Mammary epithelial cell (primary cell): ENCODE results near the gene FGF18.

ENCODE experiments used
- EZH2 ChIP-seq: IDR thresholded peaks from 2 replicates; pipeline ENCODE4 v1.6.1; 2012; ENCODE audit warnings: low read length, inconsistent platforms, borderline replicate concordance
- TF ChIP-seq, protein P1 (sequence below), 2 donors: IDR thresholded peaks in 1 of 2; conservative IDR thresholded peaks in 1 of 2; 2 replicates each; pipeline ENCODE4 v1.5.1; 2011 to 2012; ENCODE audit warnings: inconsistent platforms in 2 of 2, low read length in 2 of 2, mild to moderate bottlenecking in 2 of 2, control low read depth in 1 of 2, low read depth in 1 of 2; ENCODE audit not compliant: insufficient read depth in 1 of 2; ENCODE audit errors: extremely low read depth in 1 of 2

DNA sequence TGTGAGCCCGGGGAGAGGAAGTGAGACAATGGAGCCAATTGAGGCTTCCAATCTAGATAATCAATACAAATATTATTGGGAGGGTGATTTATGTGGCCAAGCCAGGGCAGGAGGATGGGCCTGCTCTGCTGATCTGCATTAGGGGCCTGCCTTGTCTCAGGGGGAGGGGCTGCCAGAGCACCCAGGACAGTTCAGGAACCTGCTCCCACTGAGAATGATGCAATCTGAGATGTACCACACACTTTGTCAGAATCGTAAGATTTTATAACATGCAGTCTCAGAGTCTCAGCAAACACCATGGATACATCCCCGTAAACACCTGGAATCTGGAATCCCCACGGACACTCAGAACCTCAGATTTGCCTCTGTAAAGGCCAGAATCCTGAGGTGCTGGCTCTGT is 19.3 kb downstream of the FGF18 start:
- TF ChIP-seq, protein P1, sequence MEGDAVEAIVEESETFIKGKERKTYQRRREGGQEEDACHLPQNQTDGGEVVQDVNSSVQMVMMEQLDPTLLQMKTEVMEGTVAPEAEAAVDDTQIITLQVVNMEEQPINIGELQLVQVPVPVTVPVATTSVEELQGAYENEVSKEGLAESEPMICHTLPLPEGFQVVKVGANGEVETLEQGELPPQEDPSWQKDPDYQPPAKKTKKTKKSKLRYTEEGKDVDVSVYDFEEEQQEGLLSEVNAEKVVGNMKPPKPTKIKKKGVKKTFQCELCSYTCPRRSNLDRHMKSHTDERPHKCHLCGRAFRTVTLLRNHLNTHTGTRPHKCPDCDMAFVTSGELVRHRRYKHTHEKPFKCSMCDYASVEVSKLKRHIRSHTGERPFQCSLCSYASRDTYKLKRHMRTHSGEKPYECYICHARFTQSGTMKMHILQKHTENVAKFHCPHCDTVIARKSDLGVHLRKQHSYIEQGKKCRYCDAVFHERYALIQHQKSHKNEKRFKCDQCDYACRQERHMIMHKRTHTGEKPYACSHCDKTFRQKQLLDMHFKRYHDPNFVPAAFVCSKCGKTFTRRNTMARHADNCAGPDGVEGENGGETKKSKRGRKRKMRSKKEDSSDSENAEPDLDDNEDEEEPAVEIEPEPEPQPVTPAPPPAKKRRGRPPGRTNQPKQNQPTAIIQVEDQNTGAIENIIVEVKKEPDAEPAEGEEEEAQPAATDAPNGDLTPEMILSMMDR (conservative IDR thresholded peaks at IDR 0.05 in 1 of 2, IDR thresholded peaks at IDR 0.05 in 1 of 2; ENCODE audit: extremely low read depth in 1 of 2, insufficient read depth in 1 of 2, low read depth in 1 of 2, low read length in 2 of 2): no peak
- no peak for TF ChIP-seq EZH2
